ENCODE results near the gene XRCC2.

DNA sequence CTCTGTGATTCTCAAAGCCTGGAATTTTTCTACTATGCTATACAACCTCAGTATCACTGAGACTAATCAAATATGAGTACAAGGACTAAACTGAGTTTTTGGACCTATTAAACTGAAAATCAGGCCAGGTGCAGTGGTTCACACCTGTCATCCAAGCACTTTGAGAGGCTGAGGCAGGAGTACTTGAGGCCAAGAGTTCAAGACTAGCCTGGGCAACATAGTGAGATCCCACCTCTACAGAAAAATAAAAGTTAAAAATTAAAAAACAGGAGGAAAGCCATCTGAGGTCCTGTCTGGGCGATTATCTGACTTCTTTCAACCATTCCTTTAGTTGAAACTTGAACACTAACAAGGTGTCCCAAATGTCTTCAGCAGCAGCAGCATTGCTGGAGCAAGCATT, 7.0 kb downstream of the XRCC2 start:
- TF ChIP-seq RAD21 (IDR thresholded peaks at IDR 0.05; ENCODE audit: low read length) (no peak), MXI1 (IDR thresholded peaks at IDR 0.05; ENCODE audit: borderline replicate concordance, low read depth, low read length) (no peak), POLR2A (IDR thresholded peaks at IDR 0.05; ENCODE audit: low read depth, low read length) (no peak), BHLHE40 (IDR thresholded peaks at IDR 0.05; ENCODE audit: low read depth, low read length) (no peak), RCOR1 (IDR thresholded peaks at IDR 0.05; ENCODE audit: insufficient replicate concordance, low read length) (no peak), RFX5 (IDR thresholded peaks at IDR 0.05; ENCODE audit: low read depth, low read length) (no peak)
- TF ChIP-seq, protein P1, sequence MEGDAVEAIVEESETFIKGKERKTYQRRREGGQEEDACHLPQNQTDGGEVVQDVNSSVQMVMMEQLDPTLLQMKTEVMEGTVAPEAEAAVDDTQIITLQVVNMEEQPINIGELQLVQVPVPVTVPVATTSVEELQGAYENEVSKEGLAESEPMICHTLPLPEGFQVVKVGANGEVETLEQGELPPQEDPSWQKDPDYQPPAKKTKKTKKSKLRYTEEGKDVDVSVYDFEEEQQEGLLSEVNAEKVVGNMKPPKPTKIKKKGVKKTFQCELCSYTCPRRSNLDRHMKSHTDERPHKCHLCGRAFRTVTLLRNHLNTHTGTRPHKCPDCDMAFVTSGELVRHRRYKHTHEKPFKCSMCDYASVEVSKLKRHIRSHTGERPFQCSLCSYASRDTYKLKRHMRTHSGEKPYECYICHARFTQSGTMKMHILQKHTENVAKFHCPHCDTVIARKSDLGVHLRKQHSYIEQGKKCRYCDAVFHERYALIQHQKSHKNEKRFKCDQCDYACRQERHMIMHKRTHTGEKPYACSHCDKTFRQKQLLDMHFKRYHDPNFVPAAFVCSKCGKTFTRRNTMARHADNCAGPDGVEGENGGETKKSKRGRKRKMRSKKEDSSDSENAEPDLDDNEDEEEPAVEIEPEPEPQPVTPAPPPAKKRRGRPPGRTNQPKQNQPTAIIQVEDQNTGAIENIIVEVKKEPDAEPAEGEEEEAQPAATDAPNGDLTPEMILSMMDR (conservative IDR thresholded peaks at IDR 0.05; ENCODE audit: low read depth, low read length) = no peak
- TF ChIP-seq, protein P2, sequence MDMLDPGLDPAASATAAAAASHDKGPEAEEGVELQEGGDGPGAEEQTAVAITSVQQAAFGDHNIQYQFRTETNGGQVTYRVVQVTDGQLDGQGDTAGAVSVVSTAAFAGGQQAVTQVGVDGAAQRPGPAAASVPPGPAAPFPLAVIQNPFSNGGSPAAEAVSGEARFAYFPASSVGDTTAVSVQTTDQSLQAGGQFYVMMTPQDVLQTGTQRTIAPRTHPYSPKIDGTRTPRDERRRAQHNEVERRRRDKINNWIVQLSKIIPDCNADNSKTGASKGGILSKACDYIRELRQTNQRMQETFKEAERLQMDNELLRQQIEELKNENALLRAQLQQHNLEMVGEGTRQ (IDR thresholded peaks at IDR 0.05; ENCODE audit: low read depth, low read length) = no peak

Measured in IMR-90 (cell line).